ENCODE data around the gene LRRC38. TPM values are rescaled to one million over a fixed set of nuclear protein-coding genes. Genes with fewer than 3 reads are reported as not detected.

Gene LRRC38
- total RNA-seq, 1 donor from 2014 or later, result not detected

GRCh38 chr1:13479171-13479856 is 34.5 kb downstream of the LRRC38 start:
- H3K27me3 Mint-ChIP-seq (ENCODE audit: low read depth, unreplicated experiment), result peaks cover 26% of the 10 kb centered on the region
- no peaks in the 10 kb centered on the region for H3K36me3 Mint-ChIP-seq (ENCODE audit: low read depth, unreplicated experiment)
- Histone ChIP-seq H3K4me1 (ENCODE audit: insufficient read depth, low read length) (no peaks in the 10 kb centered on the region), H3K4me3 (ENCODE audit: insufficient read depth, low read depth, low read length) (no peak overlapping the region), H3K27ac (ENCODE audit: low read depth, low read length) (no peak overlapping the region), H3K9me3 (ENCODE audit: insufficient read depth, low read depth, low read length) (peaks cover 3% of the 10 kb centered on the region), H3K27me3 (ENCODE audit: insufficient read depth, low read length) (no peaks in the 10 kb centered on the region), H3K4me2 (ENCODE audit: low read length) (no peak overlapping the region), H4K20me1 (ENCODE audit: insufficient read depth, low read length) (no peaks in the 10 kb centered on the region), H2AFZ (ENCODE audit: low read depth, low read length) (no peak overlapping the region), H3K9ac (ENCODE audit: low read length) (no peak overlapping the region), H3K79me2 (ENCODE audit: insufficient read depth, low read length) (no peaks in the 10 kb centered on the region), H3K36me3 (ENCODE audit: insufficient read depth, low read length) (no peaks in the 10 kb centered on the region)
- no peak for DNase-seq (ENCODE audit: low read depth)
- H3K27ac Mint-ChIP-seq (ENCODE audit: unreplicated experiment), result no peak overlapping the region
- no peak for TF ChIP-seq CTCF (IDR thresholded peaks at IDR 0.05; ENCODE audit: insufficient read depth, low read depth, low read length)
- no peak for TF ChIP-seq EZH2 (IDR thresholded peaks at IDR 0.05; ENCODE audit: insufficient read depth, low read length)
- no peak for FAIRE-seq
- H3K4me1 Mint-ChIP-seq (ENCODE audit: low read depth, unreplicated experiment), result no peaks in the 10 kb centered on the region
- H3K9me3 Mint-ChIP-seq (ENCODE audit: unreplicated experiment), result peaks cover 7% of the 10 kb centered on the region
- no peak overlapping the region for H3K4me3 Mint-ChIP-seq (ENCODE audit: unreplicated experiment)

- Histone ChIP-seq H3K4me1 (ENCODE audit: insufficient read depth, low read length) (no peaks in the 10 kb centered on the region), H3K4me2 (ENCODE audit: low read length) (no peak overlapping the region), H3K4me3 (ENCODE audit: insufficient read depth, low read depth, low read length) (no peak overlapping the region), H3K9ac (ENCODE audit: low read length) (no peak overlapping the region), H3K9me3 (ENCODE audit: insufficient read depth, low read depth, low read length) (peaks cover 3% of the 10 kb centered on the region), H3K36me3 (ENCODE audit: insufficient read depth, low read length) (no peaks in the 10 kb centered on the region), H3K79me2 (ENCODE audit: insufficient read depth, low read length) (no peaks in the 10 kb centered on the region), H3K27me3 (ENCODE audit: insufficient read depth, low read length) (no peaks in the 10 kb centered on the region), H4K20me1 (ENCODE audit: insufficient read depth, low read length) (no peaks in the 10 kb centered on the region), H3K27ac (ENCODE audit: low read depth, low read length) (no peak overlapping the region), H2AFZ (ENCODE audit: low read depth, low read length) (no peak overlapping the region)
- H3K9me3 Mint-ChIP-seq (ENCODE audit: unreplicated experiment), result peaks cover 7% of the 10 kb centered on the region
- H3K4me1 Mint-ChIP-seq (ENCODE audit: low read depth, unreplicated experiment), result no peaks in the 10 kb centered on the region
- H3K4me3 Mint-ChIP-seq (ENCODE audit: unreplicated experiment), result no peak overlapping the region
- TF ChIP-seq CTCF (IDR thresholded peaks at IDR 0.05; ENCODE audit: insufficient read depth, low read depth, low read length), result no peak
- no peak for TF ChIP-seq EZH2 (IDR thresholded peaks at IDR 0.05; ENCODE audit: insufficient read depth, low read length)
- DNase-seq (ENCODE audit: low read depth) (no peak), FAIRE-seq (no peak)
- H3K27ac Mint-ChIP-seq (ENCODE audit: unreplicated experiment), result no peak overlapping the region
- no peaks in the 10 kb centered on the region for H3K36me3 Mint-ChIP-seq (ENCODE audit: low read depth, unreplicated experiment)
- peaks cover 29% of the 10 kb centered on the region for H3K27me3 Mint-ChIP-seq (ENCODE audit: low read depth, unreplicated experiment)
Observed at GRCh38 chr1:13478692-13479091, 35.1 kb downstream of the LRRC38 start.

GRCh38 chr1:13469343-13469742 is 44.5 kb downstream of the LRRC38 start:
- no peaks in the 10 kb centered on the region for H3K4me1 Mint-ChIP-seq (ENCODE audit: low read depth, unreplicated experiment)
- no peak overlapping the region for H2AFZ ChIP-seq (ENCODE audit: low read depth, low read length)
- FAIRE-seq (no peak), DNase-seq (ENCODE audit: low read depth) (no peak)
- no peaks in the 10 kb centered on the region for H3K79me2 ChIP-seq (ENCODE audit: insufficient read depth, low read length)
- no peak overlapping the region for H3K9ac ChIP-seq (ENCODE audit: low read length)
- H3K4me1 ChIP-seq (ENCODE audit: insufficient read depth, low read length), result no peaks in the 10 kb centered on the region
- H3K4me2 ChIP-seq (ENCODE audit: low read length), result no peak overlapping the region
- no peak overlapping the region for H3K4me3 ChIP-seq (ENCODE audit: insufficient read depth, low read depth, low read length)
- no peak for TF ChIP-seq CTCF (IDR thresholded peaks at IDR 0.05; ENCODE audit: insufficient read depth, low read depth, low read length)
- no peak for TF ChIP-seq EZH2 (IDR thresholded peaks at IDR 0.05; ENCODE audit: insufficient read depth, low read length)
- H3K9me3 ChIP-seq (ENCODE audit: insufficient read depth, low read depth, low read length), result no peaks in the 10 kb centered on the region
- H4K20me1 ChIP-seq (ENCODE audit: insufficient read depth, low read length), result no peaks in the 10 kb centered on the region
- H3K27me3 Mint-ChIP-seq (ENCODE audit: low read depth, unreplicated experiment), result peaks cover 27% of the 10 kb centered on the region
- H3K36me3 ChIP-seq (ENCODE audit: insufficient read depth, low read length), result no peaks in the 10 kb centered on the region
- peaks cover 2% of the 10 kb centered on the region for H3K9me3 Mint-ChIP-seq (ENCODE audit: unreplicated experiment)
- H3K4me3 Mint-ChIP-seq (ENCODE audit: unreplicated experiment), result no peak overlapping the region
- H3K27me3 ChIP-seq (ENCODE audit: insufficient read depth, low read length), result no peaks in the 10 kb centered on the region
- no peak overlapping the region for H3K27ac ChIP-seq (ENCODE audit: low read depth, low read length)
- H3K27ac Mint-ChIP-seq (ENCODE audit: unreplicated experiment), result no peak overlapping the region
- H3K36me3 Mint-ChIP-seq (ENCODE audit: low read depth, unreplicated experiment), result no peaks in the 10 kb centered on the region
